DMS79 (cell line): ENCODE results near the gene TSHZ1.
"Not testable (repeated sequence)": the region's sequence is repeated elsewhere in the genome, so short reads cannot be mapped to it uniquely, and the experiment has no call there.

Experiments
- DNase-seq: peaks from one replicate; lab custom pipeline; 2025; lab: John Stamatoyannopoulos, UW

Gene TSHZ1

DNA sequence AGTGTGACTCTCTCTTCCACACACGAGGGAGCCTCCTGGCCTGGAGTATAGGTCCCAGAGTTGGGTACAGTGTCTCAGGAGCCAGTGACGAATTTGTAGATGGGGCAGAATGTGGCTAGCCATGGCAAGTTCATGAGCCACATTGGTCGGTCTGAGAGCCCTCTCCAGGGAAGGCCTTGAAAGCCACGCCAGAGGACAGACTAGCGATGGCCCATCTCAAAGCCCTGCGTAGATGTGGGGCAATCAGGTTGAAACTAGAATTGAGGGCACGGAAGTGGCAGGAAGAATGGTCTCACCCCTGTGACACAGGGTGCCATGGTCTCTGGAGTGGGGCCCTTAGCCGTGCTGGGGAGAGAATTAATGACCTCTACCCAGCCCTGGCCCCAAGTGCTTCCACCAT is 106.2 kb downstream of the TSHZ1 start:
- DNase-seq, result no peak

- DNase-seq, result no peak
Observed at GRCh38 chr18:75317300-75317699, 106.7 kb downstream of the TSHZ1 start.

GRCh38 chr18:75317703-75318102 is 107.1 kb downstream of the TSHZ1 start:
- DNase-seq, result no peak

DNA sequence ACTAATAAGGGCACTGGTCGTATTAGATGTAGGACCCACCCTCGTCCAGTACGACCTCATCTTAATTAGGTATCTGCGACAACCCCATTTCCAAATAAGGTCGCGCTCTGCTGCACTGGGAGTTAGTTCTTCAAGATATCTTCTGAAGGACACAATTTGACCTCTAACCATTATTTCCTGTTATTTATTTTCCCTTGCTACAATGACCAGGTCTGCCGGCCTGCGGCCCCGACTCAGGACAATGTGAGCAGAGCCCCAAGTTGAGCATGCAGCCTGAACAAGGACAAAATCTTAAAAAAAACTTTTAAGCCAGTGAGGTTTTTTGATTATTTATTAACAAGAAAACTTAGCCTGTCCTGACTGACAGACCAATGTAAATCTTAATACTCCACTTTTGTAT is 109.3 kb downstream of the TSHZ1 start:
- no peak for DNase-seq

GRCh38 chr18:75320506-75320905 is 109.9 kb downstream of the TSHZ1 start:
- no peak for DNase-seq

- no peak for DNase-seq
Observed at GRCh38 chr18:75321431-75321830, 110.8 kb downstream of the TSHZ1 start.

DNA sequence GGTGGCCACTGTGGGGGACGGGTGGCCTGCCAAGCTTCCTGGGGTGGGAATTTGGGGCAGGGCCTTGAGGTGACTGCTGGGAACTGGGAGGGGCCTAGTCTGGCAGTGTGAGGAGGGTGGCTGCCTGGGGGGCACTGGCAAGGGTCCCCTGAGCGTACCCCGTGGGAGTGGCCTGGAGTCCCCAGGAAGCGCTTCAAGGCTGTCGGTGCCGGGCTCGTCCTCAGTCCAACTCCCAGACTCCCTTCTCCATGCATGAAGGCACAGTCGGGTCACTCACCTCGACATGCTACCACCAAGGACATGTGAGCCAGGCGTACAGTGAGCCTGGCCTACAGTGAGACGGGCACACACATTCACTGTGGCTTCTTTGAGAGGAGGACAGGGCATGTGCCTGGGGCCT is 111.6 kb downstream of the TSHZ1 start:
- DNase-seq, result no peak

DNA sequence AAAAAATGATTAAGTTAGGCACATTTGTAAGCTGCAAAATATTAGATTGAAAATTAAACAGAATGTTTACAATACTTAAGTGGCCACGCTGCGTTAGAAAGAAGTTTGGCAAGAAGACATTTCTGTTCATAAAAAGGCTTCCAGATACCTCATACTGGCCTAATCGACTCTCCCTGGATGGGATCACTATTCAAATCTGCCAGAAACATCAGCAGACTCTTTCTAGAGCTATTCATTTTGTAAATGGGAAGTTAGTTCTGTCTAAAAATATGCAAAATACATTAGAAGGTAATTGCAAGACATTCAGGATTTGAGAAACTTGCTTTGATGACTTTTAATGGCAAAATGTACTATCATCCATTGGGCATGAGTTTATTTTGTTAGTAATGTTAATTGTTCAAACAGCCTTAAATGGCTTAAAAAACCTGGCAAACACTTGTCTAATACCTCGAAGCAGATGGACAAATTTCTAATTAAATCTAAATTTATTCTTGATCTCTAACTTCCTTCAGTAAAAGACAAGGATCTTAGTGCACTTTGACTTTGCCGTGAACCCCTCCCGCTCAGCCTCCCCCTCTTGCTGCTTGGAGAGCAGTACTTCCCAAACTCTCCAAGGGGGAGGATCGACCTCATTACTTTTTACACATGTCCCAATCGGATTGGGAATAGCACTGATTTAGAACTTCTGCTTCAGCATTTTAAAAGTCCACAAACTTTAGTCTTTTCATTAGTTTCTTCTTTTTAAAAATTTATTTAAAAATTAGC is 113.4 kb downstream of the TSHZ1 start:
- no peak for DNase-seq

DNA sequence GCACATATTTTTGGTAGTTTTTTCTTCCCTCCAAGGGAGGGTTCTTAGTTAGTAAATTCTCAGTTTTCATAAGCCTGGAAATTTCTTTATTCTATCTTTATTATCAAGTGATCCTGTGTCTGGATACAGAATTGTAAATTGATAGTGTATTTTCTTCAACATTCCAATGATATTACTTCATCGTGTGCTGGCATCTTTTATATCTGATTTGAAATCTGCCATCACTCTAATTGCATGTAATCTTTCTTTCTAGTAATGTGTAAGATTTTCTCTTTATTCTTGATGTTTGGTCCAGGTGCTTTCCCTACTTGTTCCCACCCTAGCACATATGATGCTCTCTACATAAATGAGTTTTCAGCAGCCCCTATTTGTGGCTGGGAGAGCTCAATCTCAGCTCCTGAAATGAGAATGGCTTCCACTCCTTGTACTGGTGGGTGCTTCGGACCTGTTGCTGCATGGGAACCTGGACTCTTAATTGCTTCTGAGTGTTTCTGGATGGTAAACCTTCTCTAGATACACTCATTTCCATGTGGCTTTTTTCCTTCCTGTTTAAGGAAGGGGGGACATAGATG is 114.2 kb downstream of the TSHZ1 start:
- no peak for DNase-seq

GRCh38 chr18:75329753-75330152 is 119.2 kb downstream of the TSHZ1 start:
- not testable (repeated sequence) for DNase-seq

- DNase-seq, result no peak
Observed at GRCh38 chr18:75330308-75330707, 119.7 kb downstream of the TSHZ1 start.

- no peak for DNase-seq
Observed at GRCh38 chr18:75334869-75335268, 124.3 kb downstream of the TSHZ1 start.

DNA sequence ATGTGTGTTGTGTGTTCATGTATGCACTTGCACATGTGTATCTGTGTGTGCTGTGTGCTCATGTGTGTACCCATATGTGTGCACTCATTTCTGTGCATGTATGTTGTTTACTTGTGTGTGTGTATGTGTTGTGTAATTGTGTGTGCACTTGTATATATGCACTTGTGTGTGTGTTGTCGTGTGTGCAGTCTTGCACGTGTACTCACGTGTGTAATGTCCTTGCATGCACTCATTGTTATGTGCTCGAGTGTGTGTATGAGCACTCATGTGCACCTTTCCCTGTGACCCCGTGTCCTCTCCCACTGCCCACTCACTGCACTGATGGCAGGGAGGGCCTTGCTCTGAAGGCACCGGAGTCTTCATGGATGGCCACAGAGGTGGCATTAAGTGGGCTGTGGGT is 124.9 kb downstream of the TSHZ1 start:
- DNase-seq, result no peak

DNA sequence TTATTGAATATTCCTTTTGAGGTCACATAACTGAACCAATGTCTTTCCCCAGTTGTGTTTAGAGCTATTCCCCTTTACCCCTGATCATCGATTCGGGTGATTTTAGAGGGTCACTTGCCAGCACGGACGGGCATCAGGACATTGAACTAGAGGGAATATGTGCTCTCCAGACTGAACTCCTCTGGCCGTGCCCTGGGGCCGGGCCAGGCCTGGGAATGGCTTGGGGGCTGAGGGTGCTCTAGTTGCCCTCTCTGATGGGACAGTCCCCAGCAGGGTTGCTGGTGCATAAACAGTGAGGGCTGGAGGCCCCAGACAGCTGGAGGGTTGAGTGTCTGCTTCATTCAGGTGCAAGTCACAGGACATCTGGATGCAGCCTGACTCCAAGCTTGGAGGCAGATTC is 126.2 kb downstream of the TSHZ1 start:
- no peak for DNase-seq

GRCh38 chr18:75337348-75337747 is 126.8 kb downstream of the TSHZ1 start:
- no peak for DNase-seq

DNA sequence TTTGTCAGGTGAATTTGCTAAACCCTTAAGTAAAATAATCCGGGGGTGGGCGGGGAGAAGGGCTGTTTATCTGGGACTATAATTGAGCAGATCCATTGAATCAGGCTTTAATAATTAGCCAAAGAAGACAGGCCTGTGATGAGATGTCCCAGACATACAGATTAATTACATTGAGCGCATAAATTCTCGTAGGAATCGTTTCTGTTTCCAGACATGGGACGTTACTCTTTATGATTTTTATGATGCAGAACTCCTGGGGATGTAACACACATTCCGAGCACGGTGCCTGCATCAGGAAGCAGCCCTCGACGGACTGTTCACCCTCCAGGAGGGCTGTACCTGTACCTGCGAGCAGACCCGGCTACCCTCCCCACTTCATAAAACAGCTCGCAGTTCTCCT is 128.0 kb downstream of the TSHZ1 start:
- no peak for DNase-seq
